DMS53 treated with DMSO at 0.1 percent for 48 hours (cell line): ENCODE results near the gene OXCT2.
"Not testable (repeated sequence)": the region's sequence is repeated elsewhere in the genome, so short reads cannot be mapped to it uniquely, and the experiment has no call there.

Source experiments
- DNase-seq: peaks from one replicate; lab custom pipeline; 2025; ENCODE audit not compliant: unreplicated experiment; lab: John Stamatoyannopoulos, UW

The OXCT2 gene

GRCh38 chr1:39771022-39771532, at the start of gene OXCT2:
TSS of gene OXCT2 (minus strand) at chr1:39771348. CDS start at chr1:39771255, 93 bp downstream.
- not testable (repeated sequence) for DNase-seq

DNA sequence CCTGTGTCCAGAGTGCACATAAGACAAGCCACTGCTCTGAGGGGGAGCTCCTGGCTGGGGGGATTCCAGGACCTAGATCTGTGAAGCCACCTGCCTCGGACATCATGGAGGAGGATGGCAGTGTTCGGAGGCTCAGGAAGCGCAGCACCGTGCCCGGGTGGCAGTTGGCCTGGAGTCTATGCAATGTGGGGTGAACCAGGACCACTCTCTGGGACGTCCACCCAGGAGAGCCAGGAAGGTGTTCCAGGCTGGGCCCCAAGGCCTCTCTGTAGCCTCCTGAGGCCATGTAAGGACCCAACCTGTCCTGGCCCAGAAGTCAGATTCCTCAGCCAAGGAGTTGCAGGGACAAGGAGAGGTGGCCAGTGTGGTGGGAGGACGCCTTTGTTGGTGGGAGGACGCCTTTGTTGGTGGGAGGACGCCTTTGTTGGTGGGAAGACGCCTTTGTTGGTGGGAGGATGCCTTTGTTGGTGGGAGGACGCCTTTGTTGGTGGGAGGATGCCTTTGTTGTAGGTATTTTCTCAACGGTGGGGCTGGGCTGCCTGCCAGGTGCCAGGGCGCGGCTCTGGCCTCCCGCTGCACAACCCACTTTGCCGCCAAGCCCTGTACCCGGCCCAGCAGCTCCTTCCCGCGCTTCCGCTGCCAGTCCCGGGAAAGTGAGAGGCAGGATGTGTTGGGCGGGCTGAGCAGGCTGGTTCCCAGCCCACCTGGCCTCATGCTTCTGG, 48.1 kb upstream of the OXCT2 start:
- DNase-seq = no peak

GRCh38 chr1:39818482-39818881, 47.3 kb upstream of the OXCT2 start:
- no peak for DNase-seq

DNA sequence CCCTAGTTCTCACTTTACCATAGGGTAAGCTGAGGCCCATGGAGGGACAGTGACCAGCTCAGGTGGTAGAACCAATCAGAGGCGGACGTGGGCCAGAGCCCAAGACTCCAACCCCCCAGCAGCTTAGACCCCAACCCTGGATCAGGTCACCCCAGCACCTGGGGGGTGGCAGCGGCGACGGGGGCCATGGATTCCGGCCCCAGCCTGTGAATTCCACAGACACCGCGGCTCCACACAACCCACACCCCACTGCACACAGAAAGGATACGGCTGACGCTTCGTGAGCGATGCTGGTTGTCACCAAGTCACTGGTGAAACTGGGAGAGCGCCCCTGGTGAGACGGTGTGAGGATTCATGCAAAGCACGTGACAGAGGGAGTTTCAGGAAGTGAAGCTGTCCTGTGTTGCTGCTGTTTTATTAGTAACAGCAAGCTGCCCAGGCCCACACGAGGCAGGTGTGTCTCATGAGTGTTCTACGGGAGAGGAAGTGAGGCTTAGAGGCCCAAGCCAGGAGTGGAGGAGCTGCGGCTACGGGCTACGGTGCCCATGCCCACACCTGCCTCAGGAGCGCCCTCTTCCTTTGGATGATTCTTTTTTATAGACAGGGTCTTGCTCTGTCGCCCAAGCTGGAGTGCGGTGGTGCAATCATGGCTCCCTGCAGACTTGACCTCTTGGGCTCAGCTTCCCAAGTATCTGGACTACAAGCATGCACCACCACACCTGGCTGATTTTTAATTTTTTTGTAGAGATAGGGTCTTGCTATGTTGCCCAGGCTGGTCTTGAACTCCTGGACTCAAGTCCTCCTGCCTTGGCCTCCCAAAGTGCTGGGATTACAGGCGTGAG, 46.2 kb upstream of the OXCT2 start:
- peak; percentile 98 for DNase-seq

DNA sequence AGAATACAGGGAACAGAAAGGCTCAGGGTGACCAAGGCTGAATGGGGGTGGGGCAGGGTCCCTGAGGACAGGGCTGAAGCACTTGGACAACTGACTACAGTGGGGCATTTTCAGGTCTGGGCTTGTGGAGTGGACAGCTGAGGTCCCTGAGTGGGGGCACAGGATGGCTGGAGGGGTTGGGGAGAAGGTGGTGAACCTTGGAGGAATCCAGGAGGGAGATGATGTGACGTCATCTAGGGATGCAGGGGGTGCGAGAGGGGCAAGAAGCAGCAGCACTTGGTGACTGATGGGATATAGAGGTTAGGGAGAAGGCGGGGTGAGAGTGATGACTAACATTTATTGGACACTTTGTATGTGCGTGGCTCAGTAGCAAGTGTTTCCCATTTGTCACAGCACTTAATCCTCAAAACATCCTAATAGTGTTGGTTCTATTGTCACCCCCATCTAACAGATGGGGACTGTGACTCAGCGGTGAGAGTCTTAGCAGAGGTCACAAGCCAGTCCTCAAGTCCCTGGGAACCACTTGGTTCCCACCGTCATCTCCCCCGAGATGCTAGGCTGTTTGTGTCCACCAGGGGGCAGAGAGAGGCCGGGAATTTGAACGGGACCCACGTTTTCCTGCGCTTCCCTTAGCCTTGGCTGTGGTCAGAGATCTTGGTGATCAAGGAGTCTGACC, 45.4 kb upstream of the OXCT2 start:
- peak; percentile 89 for DNase-seq

GRCh38 chr1:39812913-39813312, 41.8 kb upstream of the OXCT2 start:
- DNase-seq = no peak

DNA sequence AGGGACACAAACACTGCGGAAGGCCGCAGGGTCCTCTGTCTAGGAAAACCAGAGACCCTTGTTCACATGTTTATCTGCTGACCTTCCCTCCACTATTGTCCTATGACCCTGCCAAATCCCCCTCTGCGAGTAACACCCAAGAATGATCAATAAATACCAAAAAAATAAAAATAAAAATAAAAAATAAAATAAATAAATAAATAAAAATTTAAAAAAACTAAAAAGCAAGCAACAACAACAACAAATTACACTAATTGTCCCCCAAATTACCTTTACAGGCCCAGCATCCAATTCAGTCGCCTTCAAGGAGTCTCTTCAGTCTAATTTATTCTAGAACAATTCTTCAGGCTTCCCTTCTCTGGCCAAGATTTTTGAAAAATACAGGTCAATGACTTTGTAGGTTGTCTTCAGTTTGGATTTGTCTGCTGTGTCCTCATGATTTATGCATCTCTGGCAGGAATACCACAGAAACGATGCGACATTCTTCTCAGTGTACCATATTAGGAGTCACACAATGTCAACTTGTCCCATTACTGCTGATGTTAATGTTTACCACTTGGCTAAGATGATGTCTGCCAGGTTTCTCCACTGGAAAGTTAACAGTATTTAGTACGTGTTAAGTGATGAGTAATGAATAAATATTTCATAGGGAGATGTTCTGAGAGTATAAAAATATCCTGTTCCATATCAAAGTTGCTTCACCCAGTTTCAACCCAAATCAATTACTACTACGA, 37.8 kb upstream of the OXCT2 start:
- no peak for DNase-seq

GRCh38 chr1:39805385-39805784, 34.2 kb upstream of the OXCT2 start:
- no peak for DNase-seq

- DNase-seq = no peak
Measured at GRCh38 chr1:39802496-39803260, 31.5 kb upstream of the OXCT2 start.

DNA sequence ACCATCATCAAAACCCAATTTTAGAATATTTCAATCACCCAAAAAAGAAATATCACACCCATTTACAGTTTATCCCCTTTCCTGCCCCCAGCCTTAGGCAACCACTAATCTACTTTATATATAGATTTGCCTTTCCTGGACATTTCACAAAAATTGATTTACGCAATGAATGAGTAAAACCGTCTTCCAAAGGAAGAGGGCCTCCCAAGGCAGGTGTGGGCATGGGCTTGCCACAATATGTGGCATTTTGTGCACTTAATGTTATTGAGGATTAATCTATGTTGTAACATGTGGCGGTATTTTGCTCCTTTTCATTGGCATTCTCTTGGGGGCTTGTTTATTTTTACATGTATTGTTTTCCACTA, 29.3 kb upstream of the OXCT2 start:
- no peak for DNase-seq

DNA sequence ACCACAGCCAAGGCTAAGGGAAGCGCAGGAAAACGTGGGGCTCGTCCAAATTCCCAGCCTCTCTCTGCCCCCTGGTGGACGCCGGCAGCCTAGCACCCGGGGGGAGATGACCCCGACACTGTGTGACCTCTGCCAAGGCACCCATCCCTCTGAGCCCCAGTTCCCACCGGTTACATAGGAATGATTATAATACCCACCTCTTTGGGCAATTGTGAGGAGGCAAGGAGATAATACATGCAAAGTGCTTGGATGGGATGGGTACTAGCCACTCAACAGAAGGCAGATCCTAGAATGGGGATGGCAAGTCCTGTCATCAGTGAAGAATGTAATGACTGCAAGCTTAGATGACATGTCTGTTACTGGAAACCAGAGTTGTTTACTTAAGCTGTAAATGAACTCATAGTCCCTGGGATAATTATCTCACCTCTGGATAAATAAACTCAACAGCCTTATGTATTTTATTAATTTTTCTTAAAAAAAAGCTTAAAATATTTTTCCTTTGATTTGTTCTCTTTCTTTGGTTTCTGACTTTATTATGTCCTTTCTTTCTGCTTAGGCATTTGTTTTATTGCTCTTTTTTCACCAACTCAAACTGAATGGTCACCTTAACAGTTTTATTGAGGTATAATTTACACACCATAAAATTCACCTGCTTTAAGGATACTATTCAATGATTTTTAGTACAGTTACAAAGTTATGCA, 28.8 kb upstream of the OXCT2 start:
- DNase-seq = peak; percentile 86

- peak; percentile 93 for DNase-seq
Measured at GRCh38 chr1:39798859-39799769, 28.0 kb upstream of the OXCT2 start.

- DNase-seq = no peak
Measured at GRCh38 chr1:39795651-39796050, 24.5 kb upstream of the OXCT2 start.

DNA sequence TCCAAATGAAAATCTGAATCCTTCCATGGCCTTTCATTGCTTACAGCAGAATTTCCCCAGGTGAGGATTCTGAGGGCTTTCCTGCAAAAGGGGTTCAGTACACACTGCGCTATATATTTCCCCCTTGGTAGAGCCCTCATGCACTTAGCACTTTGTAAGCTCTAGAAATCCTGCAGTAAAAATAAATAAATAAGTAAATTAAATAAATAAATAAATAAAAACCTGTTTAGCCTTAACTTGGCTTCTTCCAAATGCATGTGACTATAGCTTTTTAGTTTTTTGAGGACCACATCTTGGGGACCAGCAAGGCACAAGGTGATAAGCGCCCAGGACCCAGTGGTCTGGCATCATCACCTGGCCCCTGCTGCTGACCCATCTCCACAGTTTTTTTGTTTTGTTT, 20.7 kb upstream of the OXCT2 start:
- no peak for DNase-seq

GRCh38 chr1:39789571-39790110, 18.5 kb upstream of the OXCT2 start:
- DNase-seq = no peak

GRCh38 chr1:39788758-39789570, 17.8 kb upstream of the OXCT2 start, which contains the start of gene BMP8B:
TSS of gene BMP8B (minus strand) at chr1:39788865. CDS start at chr1:39788485, 380 bp downstream.
- peak; percentile 56 for DNase-seq

DNA sequence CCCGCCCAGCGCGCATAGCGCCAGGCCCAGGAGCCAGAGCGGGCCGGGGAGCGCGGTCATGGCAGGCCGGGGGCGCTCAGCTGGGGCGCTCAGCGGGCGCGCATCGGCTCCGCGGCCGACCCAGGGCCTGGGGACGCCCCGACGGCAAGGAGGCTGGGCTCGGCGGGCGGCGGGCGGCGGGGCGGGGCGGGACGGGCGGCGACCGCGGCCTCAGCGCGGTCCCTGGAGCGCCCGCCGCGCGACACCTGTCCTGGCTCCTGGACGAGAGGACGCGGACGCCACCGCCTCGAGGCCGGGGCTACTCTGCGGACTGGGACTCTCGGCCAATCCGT, 17.2 kb upstream of the OXCT2 start:
- DNase-seq = no peak
